SK-N-SH (cell line): ENCODE measurements around the gene NAA10. TPM values are rescaled to one million over a fixed set of nuclear protein-coding genes. Genes with fewer than 3 reads are reported as not detected.
A peak's percentile ranks its signal among the peaks of the same experiment; 100 is the strongest.

Experiments used
- CTCF ChIA-PET: fragments of 300-600, 350-600 bp; formaldehyde crosslinking; extraction: SDS; loops from one replicate; lab custom pipeline; 2021; lab: Yijun Ruan, JAX
- POLR2A ChIA-PET: fragments of 350-600 bp; sonication (Branson Sonifier 250); formaldehyde crosslinking; extraction: SDS; loops from one replicate; lab custom pipeline; 2020; ENCODE audit warnings: antibody characterized with exemption, inconsistent platforms; lab: Yijun Ruan, JAX
- DNase-seq: peaks from one replicate; pipeline ENCODE4 v3.0.0; 2012
- H2AFZ ChIP-seq: fragments of 200-600 bp; sonication (generic); 2 replicates; pipeline ENCODE4 v1.8.1; 2016; ENCODE audit warnings: antibody characterized with exemption, mild to moderate bottlenecking, low read depth
- H3F3A ChIP-seq: fragments of 200-600 bp; sonication (generic); replicated peaks from 2 replicates; pipeline ENCODE3; 2016; ENCODE audit warnings: antibody characterized with exemption, mild to moderate bottlenecking; ENCODE audit not compliant: insufficient read depth
- H3K27ac ChIP-seq, 2 experiments: fragments of 200-500 bp in 1 of 2; fragments of 200-600 bp in 1 of 2; sonication (Bioruptor generic) in 1 of 2; sonication (generic), shearing (Covaris generic) in 1 of 2; 2 replicates each; pipeline versions ENCODE4 v1.5.1 to v1.6.1; 2014 to 2016; ENCODE audit warnings: low read depth in 2 of 2, inconsistent platforms in 1 of 2, low read length in 1 of 2, mild to moderate bottlenecking in 1 of 2, mixed read lengths in 1 of 2
- H3K27me3 ChIP-seq: fragments of 200-600 bp; sonication (generic), shearing (Covaris generic); 2 replicates; pipeline ENCODE4 v1.6.1; 2016; ENCODE audit warnings: mixed run types; ENCODE audit not compliant: insufficient read depth
- H3K36me3 ChIP-seq, 2 experiments: fragments of 200-500 bp in 1 of 2; fragments of 200-600 bp in 1 of 2; sonication (Bioruptor generic) in 1 of 2; sonication (generic) in 1 of 2; replicated peaks in 1 of 2; 2 replicates each; pipeline versions ENCODE3 to v1.5.1; 2014 to 2016; ENCODE audit warnings: low read length in 1 of 2, mild to moderate bottlenecking in 1 of 2; ENCODE audit not compliant: insufficient read depth in 2 of 2, control insufficient read depth in 1 of 2
- H3K4me1 ChIP-seq, 2 experiments: fragments of 200-500 bp in 1 of 2; fragments of 200-600 bp in 1 of 2; sonication (Bioruptor generic) in 1 of 2; sonication (generic), shearing (Covaris generic) in 1 of 2; 2 replicates each; pipeline versions ENCODE4 v1.5.1 to v1.6.1; 2014 to 2016; ENCODE audit warnings: low read depth in 1 of 2, low read length in 1 of 2, mixed run types in 1 of 2; ENCODE audit not compliant: insufficient read depth in 2 of 2, control insufficient read depth in 1 of 2
- H3K4me2 ChIP-seq: fragments of 200-600 bp; sonication (generic), shearing (Covaris generic); 2 replicates; pipeline ENCODE4 v1.6.1; 2017; ENCODE audit warnings: mixed run types
- H3K4me3 ChIP-seq, 2 experiments: fragments of 200-500 bp in 1 of 2; fragments of 200-600 bp in 1 of 2; sonication (Bioruptor generic) in 1 of 2; sonication (generic), shearing (Covaris generic) in 1 of 2; 2 replicates each; pipeline versions ENCODE4 v1.5.1 to v1.8.1; 2014 to 2016; ENCODE audit warnings: low read depth in 2 of 2, inconsistent platforms in 1 of 2, low read length in 1 of 2, mild to moderate bottlenecking in 1 of 2, mixed read lengths in 1 of 2, moderate library complexity in 1 of 2
- H3K79me2 ChIP-seq: fragments of 200-600 bp; sonication (generic); 2 replicates; pipeline ENCODE4 v1.8.1; 2017; ENCODE audit warnings: mild to moderate bottlenecking; ENCODE audit not compliant: insufficient read depth
- H3K9ac ChIP-seq: fragments of 200-600 bp; sonication (generic); 2 replicates; pipeline ENCODE4 v1.6.1; 2017; ENCODE audit warnings: mixed run types
- H3K9me2 ChIP-seq: fragments of 200-600 bp; sonication (generic); 2 replicates; pipeline ENCODE4 v1.6.1; 2017; ENCODE audit warnings: mixed run types
- H3K9me3 ChIP-seq: fragments of 200-600 bp; sonication (generic); 2 replicates; pipeline ENCODE4 v1.6.1; 2017; ENCODE audit warnings: mixed run types, mild to moderate bottlenecking, moderate library complexity
- H4K20me1 ChIP-seq: fragments of 200-600 bp; sonication (generic); 2 replicates; pipeline ENCODE4 v1.6.1; 2017; ENCODE audit warnings: mild to moderate bottlenecking, mixed run types; ENCODE audit not compliant: insufficient read depth
- CTCF ChIP-seq: fragments of 200-600 bp; sonication (generic); IDR thresholded peaks from 2 replicates; pipeline ENCODE4 v1.6.1; 2017; ENCODE audit warnings: antibody characterized with exemption, mild to moderate bottlenecking, moderate library complexity
- ELF1 ChIP-seq: IDR thresholded peaks from 2 replicates; pipeline ENCODE4 v1.4.0; 2012
- EP300 ChIP-seq, 2 experiments: IDR thresholded peaks; 2 replicates each; pipeline versions ENCODE4 v1.4.0 to v1.6.1; 2012; ENCODE audit warnings: borderline replicate concordance in 1 of 2, low read depth in 1 of 2, low read length in 1 of 2
- GATA2 ChIP-seq: sonication (generic); formaldehyde crosslinking; IDR thresholded peaks from 2 replicates; pipeline ENCODE4 v1.5.0; 2020; ENCODE audit warnings: mild to moderate bottlenecking, missing genetic modification reagents
- JUND ChIP-seq: IDR thresholded peaks from 2 replicates; pipeline ENCODE4 v1.4.0; 2012
- MEF2A ChIP-seq: IDR thresholded peaks from 2 replicates; pipeline ENCODE4 v1.4.0; 2012; ENCODE audit warnings: low read depth, borderline replicate concordance
- NFIC ChIP-seq: IDR thresholded peaks from 2 replicates; pipeline ENCODE4 v1.4.0; 2012; ENCODE audit warnings: borderline replicate concordance
- NRF1 ChIP-seq: IDR thresholded peaks from 2 replicates; pipeline ENCODE4 v1.6.1; 2012; ENCODE audit warnings: low read depth, mild to moderate bottlenecking, low read length
- SMC3 ChIP-seq: IDR thresholded peaks from 2 replicates; pipeline ENCODE4 v1.6.1; 2012; ENCODE audit warnings: low read depth, low read length, improper control_type of control experiment
- TCF12 ChIP-seq: IDR thresholded peaks from 2 replicates; pipeline ENCODE4 v1.4.0; 2012
- TEAD4 ChIP-seq: IDR thresholded peaks from 2 replicates; pipeline ENCODE4 v1.4.0; 2012; ENCODE audit warnings: mild to moderate bottlenecking, borderline replicate concordance; ENCODE audit not compliant: insufficient read depth
- ZBTB33 ChIP-seq: IDR thresholded peaks from 2 replicates; pipeline ENCODE4 v1.4.0; 2012; ENCODE audit warnings: low read depth, borderline replicate concordance
- WGBS: methylation state at CpG from one replicate; pipeline ENCODE4 v1.1.6; 2017; ENCODE audit warnings: low lambda C conversion rate; 5-methylcytosine and 5-hydroxymethylcytosine counted together
- polyA plus RNA-seq, 3 experiments: library from polyadenylated mRNA; depleted of rRNA; stranded (reverse); fragments of >200 nt; gene quantifications; 2 replicates each; pipeline ENCODE4 v1.2.3, GENCODE V29; 2012
- TF ChIP-seq, protein P1 (sequence below): fragments of 150-350 bp; IDR thresholded peaks from 2 replicates; pipeline ENCODE4 v1.6.1; 2016; ENCODE audit warnings: mild to moderate bottlenecking, low read depth, low read length
- TF ChIP-seq, protein P2 (sequence below): IDR thresholded peaks from 2 replicates; pipeline ENCODE4 v1.6.1; 2012; ENCODE audit warnings: mild to moderate bottlenecking, low read depth, low read length, moderate library complexity

Gene NAA10
- polyA plus RNA-seq, 1 of the 3 experiments (the other 2 are of a cell fraction): 229 TPM

DNA sequence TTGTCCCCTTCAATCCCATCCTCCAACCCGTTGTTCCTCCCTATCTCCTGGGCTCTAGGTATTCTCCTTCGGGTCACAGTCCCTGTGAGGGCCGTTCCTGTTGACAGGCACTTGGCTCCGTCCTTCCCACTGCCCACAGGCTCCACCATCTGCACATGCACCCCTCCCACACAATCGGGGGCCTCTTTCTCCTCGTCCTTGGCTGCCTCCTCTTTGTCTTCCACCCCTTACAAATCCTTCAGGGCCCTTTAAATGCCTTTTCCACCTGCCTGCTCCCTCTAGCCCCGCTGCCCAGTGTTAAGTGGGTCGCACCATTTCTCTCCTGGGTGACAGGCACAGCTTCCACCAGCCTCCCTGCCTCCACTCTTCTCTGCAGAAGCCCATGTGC, 33.1 kb downstream of the NAA10 start (continued):
- TF ChIP-seq, protein P1, sequence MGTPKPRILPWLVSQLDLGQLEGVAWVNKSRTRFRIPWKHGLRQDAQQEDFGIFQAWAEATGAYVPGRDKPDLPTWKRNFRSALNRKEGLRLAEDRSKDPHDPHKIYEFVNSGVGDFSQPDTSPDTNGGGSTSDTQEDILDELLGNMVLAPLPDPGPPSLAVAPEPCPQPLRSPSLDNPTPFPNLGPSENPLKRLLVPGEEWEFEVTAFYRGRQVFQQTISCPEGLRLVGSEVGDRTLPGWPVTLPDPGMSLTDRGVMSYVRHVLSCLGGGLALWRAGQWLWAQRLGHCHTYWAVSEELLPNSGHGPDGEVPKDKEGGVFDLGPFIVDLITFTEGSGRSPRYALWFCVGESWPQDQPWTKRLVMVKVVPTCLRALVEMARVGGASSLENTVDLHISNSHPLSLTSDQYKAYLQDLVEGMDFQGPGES: no peak
- no peak for TF ChIP-seq JUND

- H3K9ac ChIP-seq: no peak overlapping the region
- CTCF ChIA-PET: interaction anchor here (0.7 to 2.0 kb wide), 9 partner anchors 10 to 338 kb away, joined by 3 to 8 read pairs (median 4); no protein-coding TSS in a partner anchor
- H3K9me2 ChIP-seq: no peaks in the 10 kb centered on the region
- H3F3A ChIP-seq: no peaks in the 10 kb centered on the region
- H3K27ac ChIP-seq: peak overlapping the region in 1 of 2 experiments; percentile 40; a peak in 2 of 4 replicates
- H3K4me2 ChIP-seq: no peak overlapping the region
- no peaks in the 10 kb centered on the region for H4K20me1 ChIP-seq
- no peaks in the 10 kb centered on the region for H3K36me3 ChIP-seq
- no peak overlapping the region for H3K4me3 ChIP-seq
- 29% methylated on average over 26 of the region's 26 CpGs for WGBS
- H3K79me2 ChIP-seq: no peaks in the 10 kb centered on the region
- peaks cover 24% of the 10 kb centered on the region for H3K27me3 ChIP-seq
- H3K4me1 ChIP-seq: peaks cover 0 to 33% of the 10 kb centered on the region in 2 experiments; a peak in 1 of 4 replicates
- no peak for TF ChIP-seq ELF1
- no peak for TF ChIP-seq NFIC
- TF ChIP-seq, protein P2, sequence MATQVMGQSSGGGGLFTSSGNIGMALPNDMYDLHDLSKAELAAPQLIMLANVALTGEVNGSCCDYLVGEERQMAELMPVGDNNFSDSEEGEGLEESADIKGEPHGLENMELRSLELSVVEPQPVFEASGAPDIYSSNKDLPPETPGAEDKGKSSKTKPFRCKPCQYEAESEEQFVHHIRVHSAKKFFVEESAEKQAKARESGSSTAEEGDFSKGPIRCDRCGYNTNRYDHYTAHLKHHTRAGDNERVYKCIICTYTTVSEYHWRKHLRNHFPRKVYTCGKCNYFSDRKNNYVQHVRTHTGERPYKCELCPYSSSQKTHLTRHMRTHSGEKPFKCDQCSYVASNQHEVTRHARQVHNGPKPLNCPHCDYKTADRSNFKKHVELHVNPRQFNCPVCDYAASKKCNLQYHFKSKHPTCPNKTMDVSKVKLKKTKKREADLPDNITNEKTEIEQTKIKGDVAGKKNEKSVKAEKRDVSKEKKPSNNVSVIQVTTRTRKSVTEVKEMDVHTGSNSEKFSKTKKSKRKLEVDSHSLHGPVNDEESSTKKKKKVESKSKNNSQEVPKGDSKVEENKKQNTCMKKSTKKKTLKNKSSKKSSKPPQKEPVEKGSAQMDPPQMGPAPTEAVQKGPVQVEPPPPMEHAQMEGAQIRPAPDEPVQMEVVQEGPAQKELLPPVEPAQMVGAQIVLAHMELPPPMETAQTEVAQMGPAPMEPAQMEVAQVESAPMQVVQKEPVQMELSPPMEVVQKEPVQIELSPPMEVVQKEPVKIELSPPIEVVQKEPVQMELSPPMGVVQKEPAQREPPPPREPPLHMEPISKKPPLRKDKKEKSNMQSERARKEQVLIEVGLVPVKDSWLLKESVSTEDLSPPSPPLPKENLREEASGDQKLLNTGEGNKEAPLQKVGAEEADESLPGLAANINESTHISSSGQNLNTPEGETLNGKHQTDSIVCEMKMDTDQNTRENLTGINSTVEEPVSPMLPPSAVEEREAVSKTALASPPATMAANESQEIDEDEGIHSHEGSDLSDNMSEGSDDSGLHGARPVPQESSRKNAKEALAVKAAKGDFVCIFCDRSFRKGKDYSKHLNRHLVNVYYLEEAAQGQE: peak; percentile 64; the same call in 1 of the 2 replicates
- TF ChIP-seq, all 33 proteins: peak for 1
- Histone ChIP-seq H2AFZ (no peak overlapping the region), H3K9me3 (no peaks in the 10 kb centered on the region)
- POLR2A ChIA-PET: interaction anchor here (0.6 to 1.0 kb wide), 6 partner anchors 9 to 393 kb away, joined by 3 to 5 read pairs (median 3); no protein-coding TSS in a partner anchor
- DNase-seq: peak; percentile 69
Observed at GRCh38 chrX:153900831-153901752, 33.7 kb downstream of the NAA10 start.

DNA sequence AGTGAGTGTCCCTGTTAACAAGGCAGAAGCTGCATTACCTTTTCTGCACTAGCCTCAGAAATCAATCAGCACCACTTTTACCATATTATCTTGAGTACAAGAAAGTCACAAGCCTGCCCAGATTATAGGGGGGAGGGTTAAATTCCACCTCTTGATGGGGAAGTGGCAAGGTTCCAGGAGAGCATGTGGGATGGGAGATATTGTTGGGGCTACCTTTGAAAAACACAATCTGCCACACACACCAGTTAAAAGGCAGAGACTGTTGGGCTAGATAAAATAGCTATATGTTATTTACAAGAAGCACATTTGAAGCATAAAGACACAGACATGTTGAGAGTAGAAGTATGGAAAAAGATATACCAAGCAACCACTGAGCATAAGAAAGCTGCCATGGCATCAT, 36.9 kb downstream of the NAA10 start:
- POLR2A ChIA-PET: no interaction called here
- no peaks in the 10 kb centered on the region for H3K9me3 ChIP-seq
- no peaks in the 10 kb centered on the region for H3K79me2 ChIP-seq
- H3K4me1 ChIP-seq: peaks cover 0 to 16% of the 10 kb centered on the region in 2 experiments; a peak in 1 of 4 replicates
- H3K9ac ChIP-seq: no peak overlapping the region
- no peak overlapping the region for H3K4me2 ChIP-seq
- no peaks in the 10 kb centered on the region for H4K20me1 ChIP-seq
- H3K27ac ChIP-seq: no peak overlapping the region
- peaks cover 24% of the 10 kb centered on the region for H3K27me3 ChIP-seq
- H3K9me2 ChIP-seq: no peaks in the 10 kb centered on the region
- no peaks in the 10 kb centered on the region for H3F3A ChIP-seq
- CTCF ChIA-PET: no interaction called here
- DNase-seq: no peak
- H3K36me3 ChIP-seq: no peaks in the 10 kb centered on the region
- H2AFZ ChIP-seq: no peak overlapping the region
- no peak overlapping the region for H3K4me3 ChIP-seq
- TF ChIP-seq TEAD4 (no peak), SMC3 (no peak), ZBTB33 (no peak), CTCF (no peak), TCF12 (no peak), MEF2A (no peak), NRF1 (no peak), GATA2 (CRISPR knock-in tag) (no peak), JUND (no peak), EP300 (IDR thresholded peaks at IDR 0.05; ENCODE audit: borderline replicate concordance in 1 of 2, low read depth in 1 of 2, low read length in 1 of 2) (no peak)
